ENCODE measurements around the gene KLHDC7A.

Gene KLHDC7A

DNA sequence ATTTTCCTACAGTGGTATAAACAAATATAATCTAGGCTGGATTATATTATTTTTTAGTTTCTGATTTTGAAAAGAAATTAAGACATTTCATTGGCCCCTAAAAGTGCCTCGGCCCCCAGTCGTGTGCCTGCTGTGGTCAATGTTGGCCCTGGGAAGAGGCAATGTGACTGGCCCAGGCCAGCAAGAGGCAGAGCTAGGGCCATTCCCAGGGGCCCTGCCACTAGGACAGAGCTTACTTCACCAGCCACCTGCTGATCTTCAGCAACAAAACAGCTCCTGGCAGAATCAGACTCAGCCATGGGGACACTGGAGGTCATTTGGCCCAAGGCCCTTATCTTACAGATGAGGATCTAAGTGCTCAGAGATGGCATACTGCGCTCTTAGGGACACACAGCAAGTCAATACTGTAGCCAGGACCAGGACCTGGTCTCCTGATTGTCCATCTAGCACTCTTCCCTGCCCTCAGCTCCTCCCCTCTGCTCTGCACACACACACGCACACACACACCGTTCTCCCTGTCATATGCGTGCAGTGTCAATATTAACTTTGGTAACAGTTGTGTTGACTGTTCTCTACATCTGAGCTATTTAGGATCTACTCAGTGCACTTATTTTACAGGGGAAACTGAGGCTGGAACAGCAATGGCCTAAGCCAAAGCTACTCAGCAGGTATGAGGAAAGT is 16.6 kb upstream of the KLHDC7A start:
- TF ChIP-seq GATA2 (IDR thresholded peaks at IDR 0.05; ENCODE audit: low read depth, low read length), result no peak
- TF ChIP-seq GATA3 (IDR thresholded peaks at IDR 0.05; ENCODE audit: low read depth, low read length), result no peak

DNA sequence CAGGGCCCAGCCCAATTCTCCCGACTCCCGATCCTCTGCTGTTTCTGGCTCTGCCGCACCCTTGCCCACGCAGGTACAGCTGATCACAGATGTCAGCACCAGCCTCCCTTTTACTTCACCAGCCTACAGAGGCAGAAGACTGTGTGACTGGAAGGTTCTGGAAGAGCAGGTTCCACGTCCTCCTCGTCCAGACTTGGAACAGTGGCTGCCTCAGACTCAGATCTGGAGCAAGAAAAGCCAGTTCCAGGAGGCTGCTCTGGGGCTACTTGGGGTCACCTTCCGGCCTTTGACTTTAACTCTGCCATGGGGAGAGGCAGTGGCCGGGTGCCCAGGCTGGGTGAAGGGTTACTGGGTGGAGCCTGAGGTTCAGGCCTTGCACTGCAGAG is 16.1 kb upstream of the KLHDC7A start:
- TF ChIP-seq GATA3 (IDR thresholded peaks at IDR 0.05; ENCODE audit: low read depth, low read length) (no peak), GATA2 (IDR thresholded peaks at IDR 0.05; ENCODE audit: low read depth, low read length) (no peak)

DNA sequence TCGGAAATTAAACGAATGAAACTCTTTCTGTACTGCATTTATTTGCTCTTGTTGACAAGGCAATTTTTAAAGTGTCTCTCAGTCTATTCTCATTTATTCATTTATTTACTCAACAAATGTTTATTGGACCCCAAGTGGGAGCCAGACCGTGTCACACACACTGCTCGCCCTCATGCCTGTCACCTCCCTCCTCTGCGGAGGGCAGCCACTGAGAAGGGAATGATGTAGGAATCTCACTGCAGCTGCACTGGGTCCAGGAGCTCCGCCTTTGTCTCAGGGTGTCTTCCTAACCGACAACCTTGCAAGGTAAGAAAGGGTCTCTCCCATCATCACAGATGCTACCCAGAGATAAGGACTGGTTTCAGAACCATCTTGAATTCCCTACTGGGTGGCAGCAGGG is 14.1 kb upstream of the KLHDC7A start:
- TF ChIP-seq GATA2 (IDR thresholded peaks at IDR 0.05; ENCODE audit: low read depth, low read length) (no peak), GATA3 (IDR thresholded peaks at IDR 0.05; ENCODE audit: low read depth, low read length) (no peak)

DNA sequence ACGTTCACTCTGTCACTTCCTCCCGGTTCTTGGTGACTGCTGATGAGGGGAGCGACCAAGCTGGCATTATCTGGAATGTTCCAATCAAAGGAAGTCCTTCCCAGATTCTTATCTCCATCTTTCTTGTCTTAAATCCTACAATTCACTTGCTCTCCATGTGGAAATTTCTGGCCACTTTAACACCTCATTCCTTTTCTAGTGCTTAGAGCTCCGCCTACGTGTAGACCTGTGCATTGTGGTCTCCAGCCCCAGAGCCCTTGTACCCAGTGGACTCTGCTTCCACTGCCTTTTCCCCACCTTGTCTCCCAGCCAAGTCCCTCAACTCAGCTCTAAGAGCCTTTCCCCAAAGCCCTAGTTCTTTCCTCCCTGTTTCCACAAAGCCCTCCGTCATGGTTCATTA is 12.2 kb upstream of the KLHDC7A start:
- TF ChIP-seq GATA2 (IDR thresholded peaks at IDR 0.05; ENCODE audit: low read depth, low read length) (0 out of 2 replicates have a peak, but pooled peaks have one; percentile 10), GATA3 (IDR thresholded peaks at IDR 0.05; ENCODE audit: low read depth, low read length) (no peak)

DNA sequence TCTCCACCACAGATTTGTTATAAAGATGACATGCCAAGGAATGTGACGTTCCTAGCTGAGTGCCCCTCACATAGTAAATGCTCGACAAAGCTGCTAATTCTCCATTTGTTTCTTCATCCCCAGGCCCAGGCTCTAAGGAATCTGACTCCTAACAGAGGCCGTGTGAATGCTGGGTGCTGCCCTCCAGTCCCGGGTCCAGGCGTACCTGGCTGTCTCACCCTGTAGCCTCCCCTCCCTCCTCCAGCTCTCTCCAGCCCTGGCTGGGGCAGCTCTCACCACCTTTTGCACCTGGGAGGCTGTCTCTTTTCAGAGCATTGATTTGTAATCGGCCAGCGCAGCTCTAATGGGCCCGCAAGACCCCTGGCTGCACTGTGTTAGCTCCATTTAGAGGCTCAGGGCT is 11.2 kb upstream of the KLHDC7A start:
- no peak for TF ChIP-seq GATA2 (IDR thresholded peaks at IDR 0.05; ENCODE audit: low read depth, low read length)
- TF ChIP-seq GATA3 (IDR thresholded peaks at IDR 0.05; ENCODE audit: low read depth, low read length), result no peak

DNA sequence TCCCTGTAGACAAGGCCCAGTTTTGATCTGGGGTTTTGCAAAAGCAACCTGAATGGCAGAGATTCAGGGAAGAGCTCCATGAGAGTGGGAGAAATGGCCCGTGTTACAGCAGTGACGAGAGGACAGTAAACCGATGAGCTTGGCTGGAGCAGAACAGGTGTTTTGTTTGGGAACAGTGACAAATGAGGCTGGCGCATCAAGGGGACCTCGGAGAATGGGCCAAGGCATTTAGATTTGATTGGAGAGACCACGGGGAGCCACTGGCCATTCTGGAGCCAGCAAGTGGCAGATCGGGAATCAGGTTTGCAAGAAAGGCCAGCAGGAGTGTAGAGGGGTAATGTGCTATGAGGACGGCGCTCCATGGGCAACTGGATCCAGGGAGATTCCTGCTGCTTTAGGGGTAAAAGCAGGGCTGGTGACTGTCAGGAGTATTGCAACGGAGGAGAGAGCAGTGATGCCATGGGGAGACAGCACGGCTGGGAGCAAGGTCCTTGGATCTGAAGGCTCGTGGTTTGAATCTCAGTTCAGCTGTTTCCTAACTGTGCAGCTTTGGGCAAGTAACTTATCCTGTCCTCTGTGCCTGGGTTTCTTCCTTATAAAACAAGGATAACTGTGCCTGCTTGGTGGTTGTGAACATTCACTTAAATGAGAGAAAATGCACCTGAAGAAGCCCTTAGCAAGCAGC is 9.9 kb upstream of the KLHDC7A start:
- no peak for TF ChIP-seq GATA2 (IDR thresholded peaks at IDR 0.05; ENCODE audit: low read depth, low read length)
- no peak for TF ChIP-seq GATA3 (IDR thresholded peaks at IDR 0.05; ENCODE audit: low read depth, low read length)

DNA sequence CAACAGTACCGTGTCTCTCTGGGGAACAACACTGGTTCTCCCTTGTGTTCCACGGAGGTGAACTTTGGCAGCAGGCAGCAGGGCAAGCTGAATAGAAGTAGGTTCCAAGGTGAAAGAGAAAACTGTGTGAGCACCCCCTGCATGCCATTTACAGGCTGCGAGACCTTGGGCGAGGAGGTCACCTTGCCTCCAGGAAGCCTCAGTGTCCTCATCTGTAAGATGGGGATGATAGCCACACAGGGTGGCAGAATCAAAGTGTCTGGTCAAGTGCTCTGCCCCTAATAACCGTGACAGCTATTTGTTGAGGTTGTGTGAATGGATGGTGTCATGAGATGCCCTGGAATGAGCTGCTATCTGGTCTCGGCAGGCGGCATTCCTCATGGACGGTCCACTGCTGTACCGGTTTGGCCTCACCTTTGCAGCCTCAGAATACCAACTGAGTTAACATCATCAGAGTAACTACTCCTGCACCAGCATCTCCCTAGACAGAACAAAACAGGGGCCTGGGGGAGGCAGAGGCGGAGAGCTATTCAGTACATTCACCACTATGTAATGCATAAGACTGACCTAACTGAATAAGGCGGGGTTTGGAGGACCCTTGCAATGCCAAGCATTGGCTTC is 7.4 kb upstream of the KLHDC7A start:
- TF ChIP-seq GATA2 (IDR thresholded peaks at IDR 0.05; ENCODE audit: low read depth, low read length), result no peak

DNA sequence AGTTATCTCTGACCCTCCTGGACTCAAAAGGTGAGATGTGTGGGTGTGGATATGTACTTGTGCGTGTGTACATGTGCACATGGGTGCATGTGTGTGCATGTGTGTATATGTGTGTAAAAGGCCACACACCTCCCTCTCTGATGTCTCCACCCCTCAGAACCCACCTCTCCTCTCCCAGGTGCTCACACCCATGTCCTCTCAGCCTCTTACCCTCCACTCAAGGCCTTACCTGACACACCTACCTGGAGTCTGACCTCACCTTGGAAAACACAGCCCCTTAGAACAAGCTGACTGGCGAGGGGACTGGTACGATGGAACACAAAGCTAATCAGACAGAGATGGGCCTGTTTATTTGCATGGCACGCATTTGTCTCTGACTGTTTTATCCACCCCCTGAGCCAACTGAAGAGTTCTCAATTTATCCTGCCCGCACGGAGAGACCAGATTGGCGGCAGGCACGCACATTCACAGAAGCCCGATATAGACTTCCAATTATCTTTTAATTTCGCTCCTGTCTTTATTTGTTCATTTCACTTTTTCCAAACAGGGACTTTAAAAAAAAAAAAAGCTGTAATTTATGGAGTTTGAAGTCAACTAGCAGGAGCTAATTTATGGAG is 6.1 kb upstream of the KLHDC7A start:
- no peak for TF ChIP-seq GATA3 (IDR thresholded peaks at IDR 0.05; ENCODE audit: low read depth, low read length)
- no peak for TF ChIP-seq GATA2 (IDR thresholded peaks at IDR 0.05; ENCODE audit: low read depth, low read length)

DNA sequence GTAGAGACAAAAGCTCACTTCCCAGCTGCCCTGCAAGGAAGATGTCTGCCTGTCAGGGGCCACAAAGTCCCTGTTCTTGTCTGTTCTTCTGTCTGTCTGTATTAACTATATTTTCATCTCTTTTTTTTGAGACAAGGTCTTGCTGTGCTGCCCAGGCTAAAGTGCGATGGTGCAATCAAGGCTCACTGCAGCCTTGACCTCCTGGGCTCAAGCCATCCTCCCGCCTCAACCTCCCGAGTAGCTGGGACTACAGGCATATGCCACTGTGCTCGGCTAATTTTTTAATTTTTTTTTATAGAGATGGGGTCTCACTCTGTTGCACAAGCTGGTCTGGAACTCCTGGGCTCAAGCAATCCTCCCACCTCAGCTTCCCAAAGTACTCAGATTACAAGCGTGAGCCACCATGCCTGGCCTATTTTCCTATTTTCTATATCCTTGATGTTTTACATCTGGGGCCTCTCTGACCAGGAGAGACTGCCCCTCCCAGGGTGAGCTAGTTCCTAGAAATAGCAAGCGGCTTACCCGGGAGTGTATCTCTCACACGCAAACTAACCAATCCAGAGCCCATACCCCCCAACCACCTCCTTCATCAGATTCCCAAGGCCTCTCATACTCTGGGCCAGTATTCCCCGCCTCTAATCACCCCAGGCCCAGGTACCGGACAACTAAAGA is 5.4 kb upstream of the KLHDC7A start:
- no peak for TF ChIP-seq GATA3 (IDR thresholded peaks at IDR 0.05; ENCODE audit: low read depth, low read length)
- TF ChIP-seq GATA2 (IDR thresholded peaks at IDR 0.05; ENCODE audit: low read depth, low read length), result no peak

DNA sequence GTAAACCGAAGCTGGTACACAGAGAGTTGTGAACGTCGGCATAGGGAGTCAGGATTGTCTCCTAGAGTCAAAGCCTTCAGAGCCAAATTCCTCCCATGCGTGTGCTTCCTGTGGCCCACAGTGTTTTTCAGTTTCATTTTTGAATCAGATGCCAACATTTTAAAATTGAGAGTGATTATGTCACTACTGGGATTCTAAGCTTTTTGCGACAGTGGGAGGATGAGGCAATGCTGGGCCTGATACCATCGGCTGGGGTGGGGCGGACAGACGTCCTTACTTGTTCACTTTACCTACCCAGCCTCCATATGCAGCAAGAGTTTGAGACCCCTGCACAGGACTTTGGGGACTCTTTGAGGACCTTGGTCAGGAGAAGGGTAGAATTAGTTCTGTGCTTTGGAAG is 1.3 kb upstream of the KLHDC7A start:
- TF ChIP-seq GATA2 (IDR thresholded peaks at IDR 0.05; ENCODE audit: low read depth, low read length), result no peak

DNA sequence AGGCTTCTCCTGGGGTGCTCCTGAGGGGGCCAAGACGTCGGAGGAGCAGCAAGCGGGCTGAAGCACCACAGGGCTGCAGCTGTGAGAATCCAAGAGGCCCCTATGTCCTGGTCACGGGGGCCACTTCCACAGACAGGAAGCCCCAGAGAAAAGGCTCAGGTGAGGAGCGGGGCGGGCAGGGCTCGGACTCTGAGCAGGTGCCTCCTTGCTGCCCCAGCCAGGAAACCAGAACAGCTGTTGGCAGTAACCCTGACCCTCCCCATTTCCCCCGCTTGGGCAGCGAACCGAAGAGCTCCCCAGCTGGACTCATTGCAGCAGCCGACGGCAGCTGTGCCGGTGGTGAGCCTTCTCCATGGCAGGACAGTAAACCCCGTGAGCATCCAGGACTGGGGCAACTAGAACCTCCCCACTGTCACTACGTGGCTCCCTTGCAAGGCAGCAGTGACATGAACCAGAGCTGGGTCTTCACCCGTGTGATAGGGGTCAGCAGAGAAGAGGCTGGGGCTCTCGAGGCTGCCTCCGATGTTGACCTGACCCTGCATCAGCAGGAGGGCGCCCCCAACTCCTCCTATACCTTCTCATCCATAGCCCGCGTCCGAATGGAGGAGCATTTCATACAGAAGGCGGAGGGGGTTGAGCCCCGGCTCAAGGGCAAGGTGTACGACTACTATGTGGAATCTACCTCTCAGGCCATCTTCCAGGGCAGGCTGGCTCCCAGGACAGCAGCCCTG is 625 bp downstream of the KLHDC7A start:
- no peak for TF ChIP-seq GATA2 (IDR thresholded peaks at IDR 0.05; ENCODE audit: low read depth, low read length)
- no peak for TF ChIP-seq GATA3 (IDR thresholded peaks at IDR 0.05; ENCODE audit: low read depth, low read length)

DNA sequence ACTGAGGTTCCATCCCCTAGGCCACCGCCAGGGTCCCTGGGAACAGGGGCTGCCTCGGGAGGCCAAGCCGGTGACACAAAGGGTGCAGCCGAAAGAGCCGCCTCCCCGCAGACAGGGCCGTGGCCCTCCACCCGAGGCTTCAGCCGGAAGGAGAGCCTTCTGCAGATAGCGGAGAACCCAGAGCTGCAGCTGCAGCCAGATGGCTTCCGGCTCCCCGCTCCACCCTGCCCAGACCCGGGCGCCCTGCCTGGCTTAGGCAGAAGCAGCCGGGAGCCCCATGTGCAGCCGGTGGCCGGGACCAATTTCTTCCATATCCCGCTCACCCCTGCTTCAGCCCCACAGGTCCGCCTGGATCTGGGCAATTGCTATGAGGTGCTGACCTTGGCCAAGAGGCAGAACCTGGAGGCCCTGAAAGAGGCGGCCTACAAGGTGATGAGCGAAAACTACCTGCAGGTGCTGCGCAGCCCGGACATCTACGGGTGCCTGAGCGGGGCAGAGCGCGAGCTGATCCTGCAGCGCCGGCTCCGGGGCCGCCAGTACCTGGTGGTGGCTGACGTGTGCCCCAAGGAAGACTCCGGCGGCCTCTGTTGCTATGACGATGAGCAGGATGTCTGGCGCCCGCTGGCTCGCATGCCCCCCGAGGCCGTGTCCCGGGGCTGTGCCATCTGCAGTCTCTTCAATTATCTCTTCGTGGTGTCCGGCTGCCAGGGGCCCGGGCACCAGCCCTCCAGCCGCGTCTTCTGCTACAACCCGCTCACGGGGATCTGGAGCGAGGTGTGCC is 1.4 kb downstream of the KLHDC7A start:
- TF ChIP-seq GATA2 (IDR thresholded peaks at IDR 0.05; ENCODE audit: low read depth, low read length) (no peak), GATA3 (IDR thresholded peaks at IDR 0.05; ENCODE audit: low read depth, low read length) (no peak)
